ENCODE results near the gene TMEM169.

DNA sequence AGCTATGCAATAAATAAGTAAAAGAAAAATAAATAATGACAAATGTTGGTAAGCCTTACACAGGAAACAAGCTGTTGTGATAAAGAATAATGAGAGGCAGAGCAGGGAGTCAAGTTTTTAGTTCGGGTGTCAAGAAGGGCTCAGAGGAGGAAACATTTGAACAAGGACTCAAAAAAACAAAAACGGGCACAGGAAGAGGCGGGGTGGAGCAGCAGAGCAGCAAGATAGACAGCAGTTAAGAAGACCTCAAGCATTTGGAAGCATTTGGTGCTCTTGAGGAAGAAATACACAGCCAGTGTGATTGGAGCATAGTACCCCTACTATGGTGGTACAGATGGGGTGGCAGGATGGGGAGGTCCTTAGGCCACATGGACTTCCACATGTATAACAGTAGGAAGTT lies 2.8 kb downstream of the TMEM169 start:
- TF ChIP-seq, protein P1, sequence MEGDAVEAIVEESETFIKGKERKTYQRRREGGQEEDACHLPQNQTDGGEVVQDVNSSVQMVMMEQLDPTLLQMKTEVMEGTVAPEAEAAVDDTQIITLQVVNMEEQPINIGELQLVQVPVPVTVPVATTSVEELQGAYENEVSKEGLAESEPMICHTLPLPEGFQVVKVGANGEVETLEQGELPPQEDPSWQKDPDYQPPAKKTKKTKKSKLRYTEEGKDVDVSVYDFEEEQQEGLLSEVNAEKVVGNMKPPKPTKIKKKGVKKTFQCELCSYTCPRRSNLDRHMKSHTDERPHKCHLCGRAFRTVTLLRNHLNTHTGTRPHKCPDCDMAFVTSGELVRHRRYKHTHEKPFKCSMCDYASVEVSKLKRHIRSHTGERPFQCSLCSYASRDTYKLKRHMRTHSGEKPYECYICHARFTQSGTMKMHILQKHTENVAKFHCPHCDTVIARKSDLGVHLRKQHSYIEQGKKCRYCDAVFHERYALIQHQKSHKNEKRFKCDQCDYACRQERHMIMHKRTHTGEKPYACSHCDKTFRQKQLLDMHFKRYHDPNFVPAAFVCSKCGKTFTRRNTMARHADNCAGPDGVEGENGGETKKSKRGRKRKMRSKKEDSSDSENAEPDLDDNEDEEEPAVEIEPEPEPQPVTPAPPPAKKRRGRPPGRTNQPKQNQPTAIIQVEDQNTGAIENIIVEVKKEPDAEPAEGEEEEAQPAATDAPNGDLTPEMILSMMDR (IDR thresholded peaks at IDR 0.05): no peak
- no peak for TF ChIP-seq POLR2AphosphoS5 (IDR thresholded peaks at IDR 0.05)

Measured in transverse colon (tissue), 4 donors.